Measurements from ENCODE around the gene NFATC2. TPM values are rescaled to one million over a fixed set of nuclear protein-coding genes. Genes with fewer than 3 reads are reported as not detected.
A peak's percentile ranks its signal among the peaks of the same experiment; 100 is the strongest.

The NFATC2 gene
- total and polyA plus RNA-seq, 8 donors, result 1.5 to 8.3 (median 4.3) TPM

- intact Hi-C loops (cut with DNase I), result no loop called here
- Histone ChIP-seq H3K4me3 (no peak overlapping the region), H3K9me3 (no peaks in the 10 kb centered on the region), H3K27me3 (no peaks in the 10 kb centered on the region), H3K36me3 (no peaks in the 10 kb centered on the region), H3K4me1 (no peaks in the 10 kb centered on the region), H3K27ac (no peak overlapping the region)
- DNase-seq (no peak), FAIRE-seq (no peak), ATAC-seq (no peak)
- 85 to 90% methylated on average over 4 of the region's 4 CpGs for WGBS, 2 donors
- TF ChIP-seq CTCF (IDR thresholded peaks at IDR 0.05), result no peak
These were observed 47.2 kb downstream of the NFATC2 start for GRCh38 chr20:51495291-51495690.

- Histone ChIP-seq H3K4me3 (no peak overlapping the region), H3K9me3 (no peaks in the 10 kb centered on the region), H3K27me3 (no peaks in the 10 kb centered on the region), H3K4me1 (no peaks in the 10 kb centered on the region), H3K27ac (no peak overlapping the region), H3K36me3 (no peaks in the 10 kb centered on the region)
- ATAC-seq, result no peak
- 90 to 91% methylated on average over 16 of the region's 16 CpGs for WGBS, 2 donors
- DNase-seq, result no peak
- intact Hi-C loops (cut with DNase I), result no loop called here
- no peak for TF ChIP-seq CTCF (IDR thresholded peaks at IDR 0.05)
- FAIRE-seq, result no peak
These were observed 48.0 kb downstream of the NFATC2 start for GRCh38 chr20:51494241-51495110.

- DNase-seq (no peak), ATAC-seq (no peak), FAIRE-seq (no peak)
- Histone ChIP-seq H3K27ac (no peak overlapping the region), H3K36me3 (no peaks in the 10 kb centered on the region), H3K4me3 (no peak overlapping the region), H3K4me1 (no peaks in the 10 kb centered on the region), H3K27me3 (no peaks in the 10 kb centered on the region), H3K9me3 (no peaks in the 10 kb centered on the region)
- intact Hi-C loops (cut with DNase I), result no loop called here
- 90 to 92% methylated on average over 10 of the region's 10 CpGs for WGBS, 2 donors
- no peak for TF ChIP-seq CTCF (IDR thresholded peaks at IDR 0.05)
These were observed 49.1 kb downstream of the NFATC2 start for GRCh38 chr20:51493346-51493791.

- H3K4me1 ChIP-seq, result no peaks in the 10 kb centered on the region
- ATAC-seq, result peak; percentile 82 to 94 (median 90)
- WGBS, 2 donors, result 21 to 34% methylated on average over 47 of the region's 47 CpGs
- H3K27ac ChIP-seq, result peak overlapping the region in 3 of 4 donors; percentile 16 to 40 (median 24)
- intact Hi-C loops (cut with DNase I), result no loop called here
- no peaks in the 10 kb centered on the region for H3K27me3 ChIP-seq
- no peaks in the 10 kb centered on the region for H3K9me3 ChIP-seq
- TF ChIP-seq CTCF (IDR thresholded peaks at IDR 0.05), result no peak
- FAIRE-seq, result no peak
- peak overlapping the region in 2 of 4 donors; percentile 14 to 33 for H3K4me3 ChIP-seq
- DNase-seq, result peak; percentile 57 to 88 (median 66)
- H3K36me3 ChIP-seq, result no peaks in the 10 kb centered on the region
These were observed 50.1 kb downstream of the NFATC2 start for GRCh38 chr20:51492167-51493092.

Measured in pancreas (tissue), 10 donors.